ENCODE data around the gene UGT1A10. TPM values are rescaled to one million over a fixed set of nuclear protein-coding genes. Genes with fewer than 3 reads are reported as not detected.

UGT1A10 gene
- polyA plus RNA-seq, 1 experiment, result not detected

- POLR2A ChIA-PET, result no interaction called here
These were observed 184.9 kb downstream of the UGT1A10 start for GRCh38 chr2:233821196-233821595.

GRCh38 chr2:233821709-233822100 lies 185.5 kb downstream of the UGT1A10 start:
- POLR2A ChIA-PET, result no interaction called here

More at GRCh38 chr2:233821196-233821595, 184.9 kb downstream of the UGT1A10 start:
- no peak for DNase-seq (ENCODE audit: low read depth)
- no peak for TF ChIP-seq CTCF (IDR thresholded peaks at IDR 0.05; ENCODE audit: insufficient read depth, low read depth, low read length)
- CTCF ChIA-PET, result no interaction called here
- Histone ChIP-seq H3K4me3 (ENCODE audit: low read depth, low read length) (no peak overlapping the region), H3K36me3 (ENCODE audit: control insufficient read depth, insufficient read depth, low read length) (no peaks in the 10 kb centered on the region), H3K27me3 (ENCODE audit: control insufficient read depth, insufficient read depth, low read length) (no peaks in the 10 kb centered on the region)

GRCh38 chr2:233822101-233822771 lies 186.0 kb downstream of the UGT1A10 start:
- POLR2A ChIA-PET, result no interaction called here
- TF ChIP-seq CTCF (IDR thresholded peaks at IDR 0.05; ENCODE audit: insufficient read depth, low read depth, low read length), result no peak
- Histone ChIP-seq H3K36me3 (ENCODE audit: control insufficient read depth, insufficient read depth, low read length) (no peaks in the 10 kb centered on the region), H3K4me3 (ENCODE audit: low read depth, low read length) (no peak overlapping the region), H3K27me3 (ENCODE audit: control insufficient read depth, insufficient read depth, low read length) (no peaks in the 10 kb centered on the region)
- DNase-seq (ENCODE audit: low read depth), result no peak
- CTCF ChIA-PET, result interaction anchor here (0.8 kb wide), 1 partner anchor 18 kb away, joined by 3 read pairs; no protein-coding TSS in a partner anchor

More at GRCh38 chr2:233821709-233822100, 185.5 kb downstream of the UGT1A10 start:
- Histone ChIP-seq H3K36me3 (ENCODE audit: control insufficient read depth, insufficient read depth, low read length) (no peaks in the 10 kb centered on the region), H3K4me3 (ENCODE audit: low read depth, low read length) (no peak overlapping the region), H3K27me3 (ENCODE audit: control insufficient read depth, insufficient read depth, low read length) (no peaks in the 10 kb centered on the region)
- no peak for TF ChIP-seq CTCF (IDR thresholded peaks at IDR 0.05; ENCODE audit: insufficient read depth, low read depth, low read length)
- DNase-seq (ENCODE audit: low read depth), result no peak
- CTCF ChIA-PET, result interaction anchor here (0.8 kb wide), 1 partner anchor 19 kb away, joined by 3 read pairs; no protein-coding TSS in a partner anchor

Other genes starting within 250 kb of the UGT1A10 start
- gene USP40, start 69.7 kb upstream of the UGT1A10 start, polyA plus RNA-seq (2011; rRNA removed), result 29.1 and 48.9 TPM in 2 replicates
- not detected in 2 replicates for gene UGT1A8, start 18.8 kb upstream of the UGT1A10 start, polyA plus RNA-seq (2011; rRNA removed)
- not detected in 2 replicates for gene UGT1A9, start 35.5 kb downstream of the UGT1A10 start, polyA plus RNA-seq (2011; rRNA removed)
- gene UGT1A7, start 45.5 kb downstream of the UGT1A10 start, polyA plus RNA-seq (2011; rRNA removed), result not detected in 2 replicates
- gene UGT1A6, start 56.4 kb downstream of the UGT1A10 start, polyA plus RNA-seq (2011; rRNA removed), result 0.11 TPM in 1 of 2 replicates, not detected in the other
- gene UGT1A5, start 76.5 kb downstream of the UGT1A10 start, polyA plus RNA-seq (2011; rRNA removed), result not detected in 2 replicates
- not detected in 2 replicates for gene UGT1A4, start 82.3 kb downstream of the UGT1A10 start, polyA plus RNA-seq (2011; rRNA removed)
- gene UGT1A3, start 92.6 kb downstream of the UGT1A10 start, polyA plus RNA-seq (2011; rRNA removed), result not detected in 2 replicates
- not detected in 2 replicates for gene UGT1A1, start 123.8 kb downstream of the UGT1A10 start, polyA plus RNA-seq (2011; rRNA removed)
- not detected in 2 replicates for gene MROH2A, start 141.9 kb downstream of the UGT1A10 start, polyA plus RNA-seq (2011; rRNA removed)
- 30.5 and 46.2 TPM in 2 replicates for gene HJURP, start 218.1 kb downstream of the UGT1A10 start, polyA plus RNA-seq (2011; rRNA removed)

All from BJ (cell line).